Stimulated activated memory B cell treated with anti-CD40 and anti-IgM and Interleukin-4, amounts not matched to agents 10 μg/mL and 1 μg/mL and 100 μg/mL, for 72 hours (primary cell): ENCODE measurements around the gene OSBPL6.

Experiments
- ATAC-seq: fragments of 150-1000 bp; cut with Tn5 transposase; 2 replicates; pipeline ENCODE4 v1.10.0; 2021
- H3K27ac Mint-ChIP-seq: one replicate; pipeline ENCODE4 v1.8.0; 2022; ENCODE audit warnings: mild to moderate bottlenecking, mixed read lengths
- H3K27me3 Mint-ChIP-seq: one replicate; pipeline ENCODE4 v1.8.0; 2022; ENCODE audit warnings: mixed read lengths
- H3K36me3 Mint-ChIP-seq: one replicate; pipeline ENCODE4 v1.8.0; 2022; ENCODE audit warnings: mixed read lengths
- H3K4me1 Mint-ChIP-seq: one replicate; pipeline ENCODE4 v1.8.0; 2022; ENCODE audit warnings: mixed read lengths
- H3K4me3 Mint-ChIP-seq: one replicate; pipeline ENCODE4 v1.8.0; 2022; ENCODE audit warnings: mild to moderate bottlenecking, moderate library complexity, mixed read lengths
- H3K9me3 Mint-ChIP-seq: one replicate; pipeline ENCODE4 v1.8.0; 2022; ENCODE audit warnings: mixed read lengths

The OSBPL6 gene

GRCh38 chr2:178284613-178285286, 90.4 kb downstream of the OSBPL6 start:
- no peak for ATAC-seq
- no peaks in the 10 kb centered on the region for H3K4me1 Mint-ChIP-seq
- no peak overlapping the region for H3K27ac Mint-ChIP-seq
- H3K4me3 Mint-ChIP-seq, result no peak overlapping the region
- no peaks in the 10 kb centered on the region for H3K9me3 Mint-ChIP-seq
- H3K36me3 Mint-ChIP-seq, result no peaks in the 10 kb centered on the region
- peaks cover 28% of the 10 kb centered on the region for H3K27me3 Mint-ChIP-seq

DNA sequence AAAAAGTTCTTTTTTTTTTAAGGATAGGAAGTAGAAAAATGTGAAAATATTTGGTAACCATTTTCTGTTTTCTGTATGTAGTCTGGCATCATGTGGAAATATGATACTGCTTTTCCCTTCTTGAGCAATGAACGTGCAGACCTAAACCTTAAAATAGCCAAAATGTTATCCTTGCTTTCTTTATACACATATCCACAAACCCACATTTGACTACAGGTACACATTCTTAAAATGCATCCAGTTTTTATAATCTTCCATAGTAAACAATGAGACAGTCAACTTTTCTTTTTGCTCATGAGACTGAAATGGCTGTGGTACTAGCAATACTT, 90.9 kb downstream of the OSBPL6 start:
- H3K4me1 Mint-ChIP-seq, result no peaks in the 10 kb centered on the region
- H3K36me3 Mint-ChIP-seq, result no peaks in the 10 kb centered on the region
- ATAC-seq, result no peak
- H3K9me3 Mint-ChIP-seq, result no peaks in the 10 kb centered on the region
- H3K27me3 Mint-ChIP-seq, result peaks cover 28% of the 10 kb centered on the region
- no peak overlapping the region for H3K27ac Mint-ChIP-seq
- no peak overlapping the region for H3K4me3 Mint-ChIP-seq

DNA sequence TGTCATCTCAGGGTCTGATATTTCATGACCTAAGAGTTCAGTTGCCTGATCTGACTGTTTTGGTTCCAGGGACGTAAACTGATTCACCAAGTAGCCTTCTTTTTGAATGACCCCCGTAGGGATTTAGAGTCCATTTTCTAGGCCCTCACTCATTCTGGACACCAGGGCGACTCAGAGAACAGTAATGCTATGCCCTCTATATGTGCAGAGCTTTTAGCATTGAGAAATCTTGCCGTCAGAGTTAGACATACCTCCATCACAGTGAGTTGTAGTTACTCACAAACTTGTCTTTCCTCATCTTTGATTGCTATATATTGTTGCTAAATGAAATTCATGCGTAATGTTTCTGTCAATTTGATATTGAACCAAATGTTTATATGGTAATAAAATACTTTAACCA, 92.3 kb downstream of the OSBPL6 start:
- Mint-ChIP-seq H3K9me3 (peaks cover 3% of the 10 kb centered on the region), H3K36me3 (no peaks in the 10 kb centered on the region), H3K27me3 (peaks cover 21% of the 10 kb centered on the region), H3K27ac (no peak overlapping the region), H3K4me3 (no peak overlapping the region), H3K4me1 (no peaks in the 10 kb centered on the region)
- no peak for ATAC-seq

- ATAC-seq, result no peak
- H3K4me1 Mint-ChIP-seq, result no peaks in the 10 kb centered on the region
- H3K27me3 Mint-ChIP-seq, result peaks cover 14% of the 10 kb centered on the region
- H3K9me3 Mint-ChIP-seq, result peaks cover 4% of the 10 kb centered on the region
- no peak overlapping the region for H3K4me3 Mint-ChIP-seq
- H3K27ac Mint-ChIP-seq, result no peak overlapping the region
- H3K36me3 Mint-ChIP-seq, result no peaks in the 10 kb centered on the region
Observed at GRCh38 chr2:178287652-178288344, 93.5 kb downstream of the OSBPL6 start.

DNA sequence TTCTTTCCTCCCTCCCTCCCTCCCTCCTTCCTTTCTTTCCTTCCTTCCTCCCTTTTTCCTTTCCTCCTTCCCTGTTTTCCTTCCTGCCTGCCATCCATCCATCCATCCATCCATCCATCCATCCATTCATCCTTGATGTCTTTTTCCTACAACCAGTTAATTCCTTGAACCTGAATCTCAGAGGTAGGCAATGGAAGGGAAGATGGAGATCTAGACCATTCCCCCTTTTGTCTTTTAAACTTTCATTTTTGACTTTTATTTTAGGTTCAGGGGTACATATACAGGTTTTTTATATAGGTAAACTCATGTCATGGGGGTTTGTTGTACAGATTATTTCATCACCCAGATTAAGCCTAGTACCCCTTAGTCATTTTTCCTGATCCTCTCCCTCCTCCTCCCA, 97.4 kb downstream of the OSBPL6 start:
- H3K27me3 Mint-ChIP-seq, result peaks cover 14% of the 10 kb centered on the region
- no peak overlapping the region for H3K4me3 Mint-ChIP-seq
- no peaks in the 10 kb centered on the region for H3K4me1 Mint-ChIP-seq
- ATAC-seq, result no peak
- H3K27ac Mint-ChIP-seq, result no peak overlapping the region
- no peaks in the 10 kb centered on the region for H3K36me3 Mint-ChIP-seq
- H3K9me3 Mint-ChIP-seq, result peaks cover 4% of the 10 kb centered on the region

DNA sequence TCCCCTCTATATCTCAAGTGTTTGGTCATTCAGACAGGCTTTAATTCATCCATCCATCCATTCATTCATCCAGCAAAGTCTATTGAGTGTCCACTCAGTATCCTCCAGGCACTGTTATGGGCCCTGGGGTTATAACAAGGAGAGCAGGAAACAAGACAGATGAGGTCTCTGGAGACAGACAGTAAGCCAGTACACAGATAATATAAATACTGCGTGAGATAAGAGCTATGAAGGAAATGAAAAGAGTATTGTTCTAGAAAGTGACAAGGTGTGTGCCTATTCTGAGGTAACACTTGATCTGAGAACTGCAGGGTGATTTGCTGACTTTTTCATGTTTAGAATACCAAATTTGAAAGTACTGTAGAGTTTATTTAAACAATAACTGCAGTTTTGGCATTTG, 98.3 kb downstream of the OSBPL6 start:
- Mint-ChIP-seq H3K4me1 (no peaks in the 10 kb centered on the region), H3K27ac (no peak overlapping the region), H3K4me3 (no peak overlapping the region), H3K36me3 (no peaks in the 10 kb centered on the region), H3K9me3 (peaks cover 4% of the 10 kb centered on the region), H3K27me3 (peaks cover 11% of the 10 kb centered on the region)
- no peak for ATAC-seq

DNA sequence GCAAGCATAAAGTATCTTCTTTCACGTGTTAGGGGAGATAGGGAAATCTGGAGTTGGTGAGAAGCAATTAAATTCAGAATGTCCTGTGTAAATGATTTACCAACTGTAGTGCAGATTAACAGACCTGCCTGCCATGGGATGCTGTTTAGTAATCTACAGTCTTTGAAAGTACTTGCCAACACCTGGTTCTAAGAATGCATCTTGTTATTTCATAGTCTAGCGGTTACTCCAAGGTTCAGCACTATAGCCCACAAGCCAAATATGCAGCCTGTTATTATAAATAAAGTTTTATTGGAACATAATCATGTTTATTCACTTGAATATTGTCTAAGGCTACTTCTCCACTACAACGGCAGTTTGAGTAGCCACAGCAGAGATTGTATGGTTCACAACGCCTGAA, 100.8 kb downstream of the OSBPL6 start:
- Mint-ChIP-seq H3K27me3 (peaks cover 9% of the 10 kb centered on the region), H3K4me3 (no peak overlapping the region), H3K4me1 (no peaks in the 10 kb centered on the region), H3K9me3 (peaks cover 4% of the 10 kb centered on the region), H3K36me3 (no peaks in the 10 kb centered on the region), H3K27ac (no peak overlapping the region)
- ATAC-seq, result no peak

DNA sequence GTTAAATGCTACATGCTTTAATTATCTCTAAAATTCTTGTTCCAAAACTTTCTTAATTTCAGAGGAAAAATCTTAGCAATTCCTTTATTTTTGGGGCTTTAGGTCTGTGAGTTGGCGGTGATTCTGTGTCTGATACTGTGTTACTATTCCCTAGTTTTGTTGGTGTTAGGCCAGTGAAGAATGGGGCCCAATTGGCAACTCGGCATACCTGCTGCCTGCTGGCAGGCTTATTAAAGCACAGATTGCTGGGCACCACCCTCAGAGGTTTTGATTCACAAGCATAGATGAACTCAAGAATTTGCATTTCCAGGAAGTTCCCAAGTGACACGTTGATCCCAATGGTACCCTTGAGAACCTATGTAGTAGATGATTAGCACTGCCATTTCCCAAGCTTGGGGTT, 101.6 kb downstream of the OSBPL6 start:
- H3K27me3 Mint-ChIP-seq, result peaks cover 16% of the 10 kb centered on the region
- H3K4me3 Mint-ChIP-seq, result no peak overlapping the region
- no peak overlapping the region for H3K27ac Mint-ChIP-seq
- H3K4me1 Mint-ChIP-seq, result no peaks in the 10 kb centered on the region
- no peak for ATAC-seq
- H3K9me3 Mint-ChIP-seq, result peaks cover 4% of the 10 kb centered on the region
- no peaks in the 10 kb centered on the region for H3K36me3 Mint-ChIP-seq

DNA sequence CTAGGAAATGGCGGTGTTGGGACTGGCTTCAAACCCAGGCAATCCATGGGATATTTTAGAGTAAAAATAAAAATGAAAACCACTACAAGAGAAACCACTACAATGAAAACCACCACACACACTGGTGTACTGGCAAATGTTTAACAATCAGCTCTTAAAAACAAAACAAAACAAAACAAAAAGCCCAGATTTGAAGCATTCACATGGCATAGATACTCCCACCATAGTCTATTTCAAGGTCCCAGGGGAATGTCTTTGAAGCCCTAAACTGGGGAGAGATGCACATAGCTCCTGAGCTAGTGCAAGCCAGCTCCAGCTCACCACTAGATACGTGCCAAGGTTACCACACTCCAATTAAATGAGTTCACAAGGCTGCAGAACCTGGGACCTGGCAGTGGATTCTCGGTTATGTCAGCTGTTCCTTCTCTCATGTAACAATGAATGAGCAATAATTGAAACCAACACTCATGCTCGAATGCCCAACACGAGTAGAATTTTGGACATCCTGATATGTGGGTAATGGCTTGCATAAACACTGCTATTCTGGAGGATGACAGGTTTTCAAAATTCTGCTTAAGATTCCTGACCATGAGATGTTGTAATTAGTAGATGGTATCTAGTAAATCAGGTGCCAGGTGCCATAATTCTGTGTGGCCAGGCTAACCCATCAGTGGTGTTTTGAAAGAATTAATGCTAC, 102.2 kb downstream of the OSBPL6 start:
- H3K27me3 Mint-ChIP-seq, result peaks cover 16% of the 10 kb centered on the region
- H3K4me1 Mint-ChIP-seq, result no peaks in the 10 kb centered on the region
- H3K27ac Mint-ChIP-seq, result no peak overlapping the region
- H3K9me3 Mint-ChIP-seq, result peaks cover 2% of the 10 kb centered on the region
- no peaks in the 10 kb centered on the region for H3K36me3 Mint-ChIP-seq
- H3K4me3 Mint-ChIP-seq, result no peak overlapping the region
- no peak for ATAC-seq

GRCh38 chr2:178297091-178297411, 102.7 kb downstream of the OSBPL6 start:
- no peaks in the 10 kb centered on the region for H3K36me3 Mint-ChIP-seq
- no peak overlapping the region for H3K4me3 Mint-ChIP-seq
- no peaks in the 10 kb centered on the region for H3K9me3 Mint-ChIP-seq
- H3K27ac Mint-ChIP-seq, result no peak overlapping the region
- no peaks in the 10 kb centered on the region for H3K4me1 Mint-ChIP-seq
- ATAC-seq, result no peak
- peaks cover 16% of the 10 kb centered on the region for H3K27me3 Mint-ChIP-seq

DNA sequence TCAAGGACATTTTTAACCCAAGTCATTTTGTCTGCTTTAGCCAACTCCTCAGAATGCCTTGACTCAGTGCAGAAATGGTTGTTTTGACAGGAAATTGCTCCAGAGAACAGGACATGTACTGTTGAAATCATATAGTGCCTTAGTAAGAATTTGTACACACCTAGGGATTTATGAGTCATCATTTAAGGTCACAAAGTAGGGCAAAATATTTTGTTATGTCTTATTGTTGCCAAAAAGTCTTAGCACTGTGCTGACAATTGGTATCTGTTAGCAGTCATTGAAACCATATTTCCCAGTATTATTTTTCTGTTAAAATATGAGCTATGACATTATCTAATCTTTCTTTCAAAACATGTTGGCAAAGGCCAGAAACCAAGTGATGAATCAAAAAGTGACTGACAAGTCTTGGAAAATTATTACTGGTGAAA, 104.5 kb downstream of the OSBPL6 start:
- H3K27ac Mint-ChIP-seq, result no peak overlapping the region
- H3K4me3 Mint-ChIP-seq, result no peak overlapping the region
- H3K4me1 Mint-ChIP-seq, result no peaks in the 10 kb centered on the region
- no peak for ATAC-seq
- no peaks in the 10 kb centered on the region for H3K9me3 Mint-ChIP-seq
- peaks cover 16% of the 10 kb centered on the region for H3K27me3 Mint-ChIP-seq
- no peaks in the 10 kb centered on the region for H3K36me3 Mint-ChIP-seq

GRCh38 chr2:178301649-178302238, 107.4 kb downstream of the OSBPL6 start:
- Mint-ChIP-seq H3K36me3 (no peaks in the 10 kb centered on the region), H3K27ac (no peak overlapping the region), H3K4me3 (no peak overlapping the region), H3K27me3 (peaks cover 16% of the 10 kb centered on the region), H3K4me1 (no peaks in the 10 kb centered on the region), H3K9me3 (no peaks in the 10 kb centered on the region)
- ATAC-seq, result no peak

GRCh38 chr2:178304333-178304732, 110.0 kb downstream of the OSBPL6 start:
- Mint-ChIP-seq H3K27ac (no peak overlapping the region), H3K4me1 (no peaks in the 10 kb centered on the region), H3K36me3 (no peaks in the 10 kb centered on the region), H3K4me3 (no peak overlapping the region), H3K9me3 (no peaks in the 10 kb centered on the region), H3K27me3 (peaks cover 12% of the 10 kb centered on the region)
- ATAC-seq, result no peak

DNA sequence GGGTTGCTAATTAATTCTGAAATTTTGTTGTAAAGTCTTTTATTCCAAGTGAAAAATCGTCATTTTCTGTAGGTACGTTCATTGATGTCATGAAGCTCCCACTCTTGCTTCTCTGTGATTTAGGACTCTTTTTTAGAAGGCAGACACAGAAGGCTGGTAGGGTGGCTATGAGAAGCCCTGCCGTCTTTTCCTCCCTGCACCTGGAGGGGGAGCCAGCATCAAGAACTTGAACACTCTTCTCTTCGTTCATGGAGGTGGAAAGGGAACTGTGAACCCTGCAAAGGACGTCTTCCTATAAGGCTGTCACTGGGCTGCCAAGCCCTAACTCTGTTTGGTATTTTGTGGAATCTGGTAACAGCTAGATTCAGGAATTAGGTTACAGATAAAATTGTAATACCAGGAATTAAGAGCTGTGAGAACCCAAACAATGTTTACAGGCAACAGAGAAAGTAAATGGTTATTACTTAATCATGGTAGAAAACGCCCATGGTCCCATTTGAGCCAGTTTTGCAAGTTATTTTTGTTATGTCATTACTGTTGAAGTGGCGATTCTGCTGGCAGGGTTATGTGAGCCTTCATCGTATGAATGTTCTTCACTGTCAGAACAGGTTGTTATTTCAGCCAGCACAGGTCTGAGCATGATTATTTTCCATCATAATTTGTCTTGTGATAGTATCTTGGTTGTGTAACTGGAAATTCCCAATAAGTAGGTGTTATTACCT, 112.2 kb downstream of the OSBPL6 start:
- H3K27me3 Mint-ChIP-seq, result peaks cover 8% of the 10 kb centered on the region
- H3K9me3 Mint-ChIP-seq, result no peaks in the 10 kb centered on the region
- peak; percentile 63 for ATAC-seq
- no peaks in the 10 kb centered on the region for H3K36me3 Mint-ChIP-seq
- no peak overlapping the region for H3K27ac Mint-ChIP-seq
- H3K4me3 Mint-ChIP-seq, result no peak overlapping the region
- H3K4me1 Mint-ChIP-seq, result no peaks in the 10 kb centered on the region

- Mint-ChIP-seq H3K4me1 (no peaks in the 10 kb centered on the region), H3K27me3 (peaks cover 12% of the 10 kb centered on the region), H3K36me3 (no peaks in the 10 kb centered on the region), H3K9me3 (no peaks in the 10 kb centered on the region), H3K4me3 (no peak overlapping the region), H3K27ac (no peak overlapping the region)
- ATAC-seq, result no peak
Observed at GRCh38 chr2:178307650-178308049, 113.3 kb downstream of the OSBPL6 start.
